Measurements from ENCODE around the gene RPL38. TPM values are rescaled to one million over a fixed set of nuclear protein-coding genes. Genes with fewer than 3 reads are reported as not detected.

The RPL38 gene
- total RNA-seq, 1 donor from 2014 or later = 539 TPM

DNA sequence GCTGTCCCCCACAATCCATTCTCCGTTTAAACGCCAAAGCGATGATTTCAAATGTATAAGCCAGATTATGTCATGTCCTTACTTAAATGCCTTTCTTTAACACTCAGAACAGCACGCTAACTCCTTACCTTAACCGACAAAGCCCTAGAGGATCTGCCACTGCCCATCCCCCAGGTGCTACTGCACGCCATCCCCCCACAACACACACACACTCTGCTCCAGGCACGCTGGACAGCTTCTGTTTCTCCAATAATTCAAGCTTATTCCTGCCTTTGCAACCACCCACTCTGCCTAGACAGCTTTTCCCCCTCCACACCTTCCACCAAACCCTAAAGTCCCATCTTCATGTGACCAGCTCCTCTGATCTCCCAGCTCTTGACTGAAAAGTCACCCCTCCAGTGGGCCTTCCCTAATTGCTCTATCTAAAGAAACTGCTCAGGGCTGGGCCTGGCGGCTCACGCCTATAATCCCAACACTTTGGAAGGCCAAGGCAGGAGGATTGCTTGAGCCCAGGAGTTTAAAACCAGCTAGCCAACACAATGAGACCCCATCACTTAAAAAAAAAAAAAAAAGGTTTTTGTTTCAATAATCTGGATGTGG lies 38.9 kb upstream of the RPL38 start:
- TF ChIP-seq, protein P1, sequence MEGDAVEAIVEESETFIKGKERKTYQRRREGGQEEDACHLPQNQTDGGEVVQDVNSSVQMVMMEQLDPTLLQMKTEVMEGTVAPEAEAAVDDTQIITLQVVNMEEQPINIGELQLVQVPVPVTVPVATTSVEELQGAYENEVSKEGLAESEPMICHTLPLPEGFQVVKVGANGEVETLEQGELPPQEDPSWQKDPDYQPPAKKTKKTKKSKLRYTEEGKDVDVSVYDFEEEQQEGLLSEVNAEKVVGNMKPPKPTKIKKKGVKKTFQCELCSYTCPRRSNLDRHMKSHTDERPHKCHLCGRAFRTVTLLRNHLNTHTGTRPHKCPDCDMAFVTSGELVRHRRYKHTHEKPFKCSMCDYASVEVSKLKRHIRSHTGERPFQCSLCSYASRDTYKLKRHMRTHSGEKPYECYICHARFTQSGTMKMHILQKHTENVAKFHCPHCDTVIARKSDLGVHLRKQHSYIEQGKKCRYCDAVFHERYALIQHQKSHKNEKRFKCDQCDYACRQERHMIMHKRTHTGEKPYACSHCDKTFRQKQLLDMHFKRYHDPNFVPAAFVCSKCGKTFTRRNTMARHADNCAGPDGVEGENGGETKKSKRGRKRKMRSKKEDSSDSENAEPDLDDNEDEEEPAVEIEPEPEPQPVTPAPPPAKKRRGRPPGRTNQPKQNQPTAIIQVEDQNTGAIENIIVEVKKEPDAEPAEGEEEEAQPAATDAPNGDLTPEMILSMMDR (IDR thresholded peaks at IDR 0.05) = no peak
- no peak for DNase-seq (ENCODE audit: low spot score)
- Mint-ChIP-seq H3K36me3 (ENCODE audit: low read depth) (no peaks in the 10 kb centered on the region), H3K4me3 (ENCODE audit: unreplicated experiment) (no peak overlapping the region), H3K27ac (ENCODE audit: unreplicated experiment) (no peak overlapping the region), H3K4me1 (ENCODE audit: low read depth) (no peaks in the 10 kb centered on the region), H3K27me3 (ENCODE audit: low read depth) (peaks cover 32% of the 10 kb centered on the region), H3K9me3 (ENCODE audit: low read depth) (peaks cover 6% of the 10 kb centered on the region)

DNA sequence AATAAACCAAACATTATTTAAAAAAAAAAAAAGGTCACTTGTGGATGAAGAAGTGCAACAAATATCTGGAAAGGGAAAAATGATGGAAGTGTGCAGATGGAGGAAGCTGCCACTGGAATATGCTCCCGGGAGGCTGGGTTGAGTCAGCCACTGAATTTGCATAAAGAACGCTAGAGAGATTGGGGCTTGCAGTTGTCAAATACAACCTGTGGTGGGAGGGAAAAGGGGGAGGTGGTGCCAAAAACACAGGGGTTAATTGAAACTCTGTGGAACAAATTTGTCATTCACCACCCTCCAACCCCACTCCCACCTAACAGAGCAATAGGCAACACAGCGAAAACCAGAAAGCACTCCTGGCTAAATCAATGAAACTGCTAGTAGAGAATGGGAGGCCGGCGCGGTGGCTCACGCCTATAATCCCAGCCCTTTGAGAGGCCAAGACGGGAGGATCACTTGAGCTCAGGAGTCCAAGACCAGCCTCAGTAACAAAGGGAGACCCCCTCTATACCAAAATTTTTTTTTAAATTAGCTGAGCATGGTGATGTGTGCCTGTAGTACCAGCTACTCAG lies 37.6 kb upstream of the RPL38 start:
- no peak overlapping the region for H3K4me3 Mint-ChIP-seq (ENCODE audit: unreplicated experiment)
- no peak overlapping the region for H3K27ac Mint-ChIP-seq (ENCODE audit: unreplicated experiment)
- H3K27me3 Mint-ChIP-seq (ENCODE audit: low read depth) = peaks cover 40% of the 10 kb centered on the region
- no peak for DNase-seq (ENCODE audit: low spot score)
- peaks cover 6% of the 10 kb centered on the region for H3K9me3 Mint-ChIP-seq (ENCODE audit: low read depth)
- no peaks in the 10 kb centered on the region for H3K4me1 Mint-ChIP-seq (ENCODE audit: low read depth)
- TF ChIP-seq, protein P1 (IDR thresholded peaks at IDR 0.05) = no peak
- no peaks in the 10 kb centered on the region for H3K36me3 Mint-ChIP-seq (ENCODE audit: low read depth)

DNA sequence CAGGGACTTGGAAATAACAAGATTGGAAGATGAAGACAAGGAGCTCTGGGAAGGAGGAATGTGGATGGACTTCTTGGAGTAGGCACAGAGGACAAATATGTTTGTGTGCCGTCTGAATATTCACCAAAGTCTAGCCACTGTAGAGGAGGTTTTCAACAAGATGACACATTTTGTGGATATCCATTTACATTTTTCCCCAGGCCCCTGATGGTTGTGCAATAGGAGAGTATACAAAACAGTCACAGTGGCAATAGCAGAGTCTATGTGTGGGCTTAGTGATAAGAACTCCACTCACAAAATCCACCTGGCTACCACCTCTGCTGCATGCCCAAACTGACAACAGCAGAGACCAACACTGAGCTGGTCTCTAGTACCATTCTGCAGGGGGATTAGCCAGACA lies 32.6 kb upstream of the RPL38 start:
- DNase-seq (ENCODE audit: low spot score) = no peak
- Mint-ChIP-seq H3K9me3 (ENCODE audit: low read depth) (peaks cover 6% of the 10 kb centered on the region), H3K4me3 (ENCODE audit: unreplicated experiment) (no peak overlapping the region), H3K4me1 (ENCODE audit: low read depth) (no peaks in the 10 kb centered on the region), H3K27me3 (ENCODE audit: low read depth) (peaks cover 58% of the 10 kb centered on the region), H3K36me3 (ENCODE audit: low read depth) (no peaks in the 10 kb centered on the region), H3K27ac (ENCODE audit: unreplicated experiment) (no peak overlapping the region)
- TF ChIP-seq, protein P1 (IDR thresholded peaks at IDR 0.05) = no peak

DNA sequence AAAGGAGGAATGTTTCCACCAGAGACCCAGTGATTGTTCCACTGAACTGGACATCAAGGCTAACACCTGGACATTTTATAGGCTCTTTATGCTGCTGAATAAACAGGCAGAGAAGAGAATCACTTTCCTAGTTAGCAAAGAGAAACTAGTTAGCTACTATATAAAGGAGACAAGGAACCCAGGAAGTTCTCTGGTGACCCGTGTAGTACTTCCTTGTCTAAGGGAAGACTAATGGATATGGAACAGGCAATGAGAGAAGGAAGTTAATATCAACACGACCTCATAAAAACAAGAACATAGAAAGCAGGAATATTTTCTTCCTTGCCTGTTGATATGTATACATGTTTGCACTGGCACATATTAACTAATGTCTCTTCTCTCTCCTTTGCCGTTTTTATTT lies 30.8 kb upstream of the RPL38 start:
- Mint-ChIP-seq H3K9me3 (ENCODE audit: low read depth) (no peaks in the 10 kb centered on the region), H3K27ac (ENCODE audit: unreplicated experiment) (no peak overlapping the region), H3K4me3 (ENCODE audit: unreplicated experiment) (no peak overlapping the region), H3K36me3 (ENCODE audit: low read depth) (no peaks in the 10 kb centered on the region), H3K27me3 (ENCODE audit: low read depth) (peaks cover 54% of the 10 kb centered on the region), H3K4me1 (ENCODE audit: low read depth) (no peaks in the 10 kb centered on the region)
- DNase-seq (ENCODE audit: low spot score) = no peak
- TF ChIP-seq, protein P1 (IDR thresholded peaks at IDR 0.05) = no peak

DNA sequence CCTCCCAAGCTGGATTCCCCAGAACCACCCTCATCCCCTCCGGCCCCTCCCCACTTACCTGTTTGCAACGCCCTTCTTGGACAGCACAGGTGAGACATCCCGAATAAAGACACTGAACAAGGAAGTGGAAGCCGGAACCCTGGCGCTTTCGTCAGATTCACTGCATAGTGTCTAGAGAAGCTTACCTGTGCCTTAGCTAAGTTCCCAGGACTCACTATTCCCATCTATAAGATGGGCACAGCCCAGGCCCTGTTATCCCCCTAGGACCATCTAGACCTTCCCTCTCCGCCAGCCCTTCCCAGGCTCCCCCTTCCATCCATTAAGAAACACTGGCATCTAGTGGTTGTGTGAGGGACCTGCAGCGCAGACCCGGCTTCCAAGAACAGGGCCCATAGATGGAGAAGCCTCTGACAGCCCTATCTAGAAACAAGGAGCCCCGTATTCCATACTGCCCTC lies 26.9 kb upstream of the RPL38 start:
- no peaks in the 10 kb centered on the region for H3K36me3 Mint-ChIP-seq (ENCODE audit: low read depth)
- no peak overlapping the region for H3K27ac Mint-ChIP-seq (ENCODE audit: unreplicated experiment)
- peak; percentile 58 for DNase-seq (ENCODE audit: low spot score)
- TF ChIP-seq, protein P1 (IDR thresholded peaks at IDR 0.05) = peak; percentile 90
- no peak overlapping the region for H3K4me3 Mint-ChIP-seq (ENCODE audit: unreplicated experiment)
- no peaks in the 10 kb centered on the region for H3K9me3 Mint-ChIP-seq (ENCODE audit: low read depth)
- H3K27me3 Mint-ChIP-seq (ENCODE audit: low read depth) = peaks cover 60% of the 10 kb centered on the region
- no peaks in the 10 kb centered on the region for H3K4me1 Mint-ChIP-seq (ENCODE audit: low read depth)

Data from chondrocyte (in vitro differentiated cells).